ENCODE results near the gene PDE6B.

DNA sequence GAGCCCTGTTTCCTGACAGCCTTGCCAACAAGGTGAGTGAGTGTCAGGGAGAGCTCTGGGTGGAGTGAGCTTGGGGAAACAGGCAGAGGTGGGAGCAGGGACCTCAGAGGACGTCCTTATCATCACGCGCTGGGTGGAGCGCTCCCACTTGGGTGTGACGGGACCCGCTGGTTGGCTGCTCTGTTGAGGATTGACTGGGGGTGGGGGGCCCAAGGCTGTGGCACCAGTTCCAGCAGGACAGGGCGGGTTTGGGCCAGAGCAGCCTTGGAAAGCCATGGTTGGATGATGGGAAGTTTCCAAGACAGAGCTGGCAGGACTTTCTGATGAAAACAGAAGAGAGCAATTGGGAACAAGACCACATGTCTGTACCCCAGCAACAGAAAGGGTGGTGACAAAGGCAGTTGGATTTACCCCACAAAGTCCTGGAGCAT, 77.3 kb downstream of the PDE6B start:
- TF ChIP-seq, protein P1, sequence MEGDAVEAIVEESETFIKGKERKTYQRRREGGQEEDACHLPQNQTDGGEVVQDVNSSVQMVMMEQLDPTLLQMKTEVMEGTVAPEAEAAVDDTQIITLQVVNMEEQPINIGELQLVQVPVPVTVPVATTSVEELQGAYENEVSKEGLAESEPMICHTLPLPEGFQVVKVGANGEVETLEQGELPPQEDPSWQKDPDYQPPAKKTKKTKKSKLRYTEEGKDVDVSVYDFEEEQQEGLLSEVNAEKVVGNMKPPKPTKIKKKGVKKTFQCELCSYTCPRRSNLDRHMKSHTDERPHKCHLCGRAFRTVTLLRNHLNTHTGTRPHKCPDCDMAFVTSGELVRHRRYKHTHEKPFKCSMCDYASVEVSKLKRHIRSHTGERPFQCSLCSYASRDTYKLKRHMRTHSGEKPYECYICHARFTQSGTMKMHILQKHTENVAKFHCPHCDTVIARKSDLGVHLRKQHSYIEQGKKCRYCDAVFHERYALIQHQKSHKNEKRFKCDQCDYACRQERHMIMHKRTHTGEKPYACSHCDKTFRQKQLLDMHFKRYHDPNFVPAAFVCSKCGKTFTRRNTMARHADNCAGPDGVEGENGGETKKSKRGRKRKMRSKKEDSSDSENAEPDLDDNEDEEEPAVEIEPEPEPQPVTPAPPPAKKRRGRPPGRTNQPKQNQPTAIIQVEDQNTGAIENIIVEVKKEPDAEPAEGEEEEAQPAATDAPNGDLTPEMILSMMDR (IDR thresholded peaks at IDR 0.05; ENCODE audit: low read depth, low read length): no peak
- TF ChIP-seq EZH2phosphoT487 (IDR thresholded peaks at IDR 0.05; ENCODE audit: low read depth): no peak
